Testis (tissue), 3 donors: ENCODE measurements around the gene CCDC74B. TPM values are rescaled to one million over a fixed set of nuclear protein-coding genes. Genes with fewer than 3 reads are reported as not detected.
"Not testable (repeated sequence)": the region's sequence is repeated elsewhere in the genome, so short reads cannot be mapped to it uniquely, and the experiment has no call there.

Experiments
- DNase-seq: peaks from one replicate; pipeline ENCODE4 v3.0.0-alpha.2; 2019
- H3K27ac ChIP-seq, 2 donors: fragments of 200-600 bp; sonication (generic); one replicate each; pipeline ENCODE4 v1.5.1; 2019
- H3K27me3 ChIP-seq: fragments of 200-600 bp; sonication (generic); one replicate; pipeline ENCODE4 v1.5.1; 2019
- H3K36me3 ChIP-seq: fragments of 200-600 bp; sonication (generic); one replicate; pipeline ENCODE4 v1.5.1; 2017; ENCODE audit warnings: low read depth; ENCODE audit errors: missing control alignments
- H3K4me1 ChIP-seq: fragments of 200-600 bp; sonication (generic); one replicate; pipeline ENCODE4 v1.5.1; 2019
- H3K4me3 ChIP-seq, 2 donors: fragments of 200-600 bp; sonication (generic); one replicate each; pipeline ENCODE4 v1.5.1; 2017 to 2019
- H3K9me3 ChIP-seq: fragments of 200-600 bp; sonication (generic); one replicate; pipeline ENCODE4 v1.5.1; 2017
- CTCF ChIP-seq, 3 experiments: fragments of 450-650 bp in 2 of 3; fragments of 200-600 bp in 1 of 3; sonication (generic) in 1 of 3; IDR thresholded peaks; one replicate each; pipeline ENCODE4 v1.5.1; 2016 to 2019; ENCODE audit warnings: antibody characterized with exemption in 3 of 3, mild to moderate bottlenecking in 2 of 3, moderate library complexity in 1 of 3
- POLR2A ChIP-seq: fragments of 450-650 bp; IDR thresholded peaks from one replicate; pipeline ENCODE4 v1.6.1; 2017; ENCODE audit warnings: antibody characterized with exemption, mild to moderate bottlenecking, moderate library complexity
- WGBS, 2 donors: methylation state at CpG; one replicate each; pipeline ENCODE4 v1.1.5; 2018; 5-methylcytosine and 5-hydroxymethylcytosine counted together
- intact Hi-C: fragments of 100-400 bp; cut with DNase I; formaldehyde crosslinking; loops from one replicate; pipeline ENCODE4 v1.15.1; 2023; ENCODE audit warnings: low total_unique reads
- polyA plus RNA-seq: library from polyadenylated mRNA; stranded (reverse); fragments of 350-450 nt; fragmentation: Illumina TruSeq; extraction: RNeasy Lipid Tissue Mini Kit (QIAGEN cat#74804); gene quantifications from one replicate; pipeline ENCODE4 v1.2.3, GENCODE V29; 2014; ENCODE audit warnings: low read depth, low replicate concordance; ENCODE audit not compliant: insufficient read depth
- total RNA-seq, 2 donors: library from RNA; depleted of rRNA; stranded (reverse); fragments of >200 nt; gene quantifications; one replicate each; pipeline ENCODE4 v1.2.3, GENCODE V29; 2016

The CCDC74B gene
- total and polyA plus RNA-seq, 3 donors from 2014 or later, result 72.6 to 140 (median 117) TPM

- DNase-seq, H3K36me3 ChIP-seq, H3K4me3 ChIP-seq, H3K4me1 ChIP-seq, H3K27ac ChIP-seq, intact Hi-C loops, H3K9me3 ChIP-seq, H3K27me3 ChIP-seq: not testable (repeated sequence)
- WGBS, 2 donors, result 90% methylated on average over 5 of the region's 13 CpGs; no CpG with 5 or more reads in 1 of the 2 donors
Measured at GRCh38 chr2:130138326-130138725, 6.6 kb downstream of the CCDC74B start.

GRCh38 chr2:130137118-130137517 is 7.8 kb downstream of the CCDC74B start:
- H3K27me3 ChIP-seq, DNase-seq, intact Hi-C loops, H3K36me3 ChIP-seq, H3K27ac ChIP-seq, H3K4me3 ChIP-seq, H3K9me3 ChIP-seq, H3K4me1 ChIP-seq: not testable (repeated sequence)
- WGBS, 2 donors, result 80% methylated on average over 5 of the region's 5 CpGs; no CpG with 5 or more reads in 1 of the 2 donors

GRCh38 chr2:130136546-130136945 is 8.4 kb downstream of the CCDC74B start:
- H3K27ac ChIP-seq, H3K9me3 ChIP-seq, DNase-seq, H3K36me3 ChIP-seq, H3K4me3 ChIP-seq, intact Hi-C loops, H3K4me1 ChIP-seq, H3K27me3 ChIP-seq: not testable (repeated sequence)
- WGBS, 2 donors, result 96% methylated on average over 9 of the region's 10 CpGs; no CpG with 5 or more reads in 1 of the 2 donors

GRCh38 chr2:130135692-130136541 is 9.0 kb downstream of the CCDC74B start:
- no peak overlapping the region for H3K27ac ChIP-seq
- no peak for DNase-seq
- no peaks in the 10 kb centered on the region for H3K9me3 ChIP-seq
- no peaks in the 10 kb centered on the region for H3K4me1 ChIP-seq
- no peaks in the 10 kb centered on the region for H3K27me3 ChIP-seq
- TF ChIP-seq POLR2A, result no peak
- TF ChIP-seq CTCF (IDR thresholded peaks at IDR 0.05), result no peak
- intact Hi-C loops, result no loop called here
- 89 to 96% methylated on average over 7 to 15 of the region's 15 CpGs for WGBS, 2 donors
- H3K4me3 ChIP-seq, result no peak overlapping the region
- no peaks in the 10 kb centered on the region for H3K36me3 ChIP-seq

- H3K36me3 ChIP-seq, H3K27ac ChIP-seq, intact Hi-C loops, H3K4me3 ChIP-seq, H3K9me3 ChIP-seq, H3K27me3 ChIP-seq, H3K4me1 ChIP-seq: not testable (repeated sequence)
- peak; percentile 71 for DNase-seq
- WGBS, 2 donors, result 65 to 92% methylated on average over 4 to 18 of the region's 29 CpGs
Measured at GRCh38 chr2:130129120-130129829, 15.6 kb downstream of the CCDC74B start, which contains the start of gene POTEF. Gene POTEF, minus strand, starts transcription at chr2:130129222. Its CDS starts 8,707 bp downstream, at chr2:130120515.

- H3K4me3 ChIP-seq, H3K4me1 ChIP-seq, DNase-seq, intact Hi-C loops, H3K27ac ChIP-seq, H3K27me3 ChIP-seq, H3K9me3 ChIP-seq, H3K36me3 ChIP-seq: not testable (repeated sequence)
- 66 to 74% methylated on average over 7 to 14 of the region's 14 CpGs for WGBS, 2 donors
Measured at GRCh38 chr2:130128464-130128863, 16.4 kb downstream of the CCDC74B start.

- H3K27me3 ChIP-seq, DNase-seq, H3K27ac ChIP-seq, H3K4me3 ChIP-seq, H3K36me3 ChIP-seq, H3K4me1 ChIP-seq, intact Hi-C loops, H3K9me3 ChIP-seq: not testable (repeated sequence)
- WGBS, 2 donors, result no CpG with 5 or more reads among the region's 9 CpGs
Measured at GRCh38 chr2:130127726-130128125, 17.2 kb downstream of the CCDC74B start.

- H3K27ac ChIP-seq, H3K4me1 ChIP-seq, H3K9me3 ChIP-seq, H3K27me3 ChIP-seq, H3K36me3 ChIP-seq, intact Hi-C loops, DNase-seq, H3K4me3 ChIP-seq: not testable (repeated sequence)
- 80 to 82% methylated on average over 16 to 43 of the region's 45 CpGs for WGBS, 2 donors
Measured at GRCh38 chr2:130120924-130121323, 24.0 kb downstream of the CCDC74B start.

- WGBS, 2 donors, result 41 to 70% methylated on average over 3 to 7 of the region's 8 CpGs
- DNase-seq, H3K27ac ChIP-seq, H3K4me1 ChIP-seq, intact Hi-C loops, H3K27me3 ChIP-seq, H3K9me3 ChIP-seq, H3K4me3 ChIP-seq, H3K36me3 ChIP-seq: not testable (repeated sequence)
Measured at GRCh38 chr2:130102597-130103363, 42.1 kb downstream of the CCDC74B start.
